GM12878 (cell line): Measurements from ENCODE around the gene STX10.

ENCODE experiments used
- HDAC2 ChIP-seq: fragments of 200-600 bp; sonication (generic); IDR thresholded peaks from 2 replicates; pipeline ENCODE4 v1.6.1; 2017
- SRF ChIP-seq, 2 experiments: IDR thresholded peaks; 2 replicates each; pipeline ENCODE4 v1.6.1; 2011; ENCODE audit warnings: low read depth in 2 of 2, low read length in 2 of 2, mild to moderate bottlenecking in 1 of 2, moderate library complexity in 1 of 2
- YY1 ChIP-seq: IDR thresholded peaks from 2 replicates; pipeline ENCODE4 v1.6.1; 2011; ENCODE audit warnings: low read depth, mild to moderate bottlenecking, low read length
- ZNF24 ChIP-seq: fragments of 450-650 bp; IDR thresholded peaks from 2 replicates; pipeline ENCODE4 v1.6.1; 2017; ENCODE audit warnings: antibody characterized with exemption, mild to moderate bottlenecking
- TF ChIP-seq, protein P1 (sequence below), 3 experiments: IDR thresholded peaks in 2 of 3; conservative IDR thresholded peaks in 1 of 3; 2 replicates each; pipeline ENCODE4 v1.5.1; 2011; ENCODE audit warnings: low read depth in 3 of 3, low read length in 3 of 3, mild to moderate bottlenecking in 3 of 3, control low read depth in 2 of 3, moderate library complexity in 2 of 3, inconsistent platforms in 1 of 3, mixed read lengths in 1 of 3; ENCODE audit not compliant: control insufficient read depth in 2 of 3, insufficient read depth in 1 of 3; ENCODE audit errors: extremely low read depth in 1 of 3
- TF ChIP-seq, protein P2 (sequence below): fragments of 450-650 bp; formaldehyde crosslinking; IDR thresholded peaks from 2 replicates; pipeline ENCODE4 v1.4.0; 2020; ENCODE audit warnings: mild to moderate bottlenecking, moderate library complexity
- TF ChIP-seq, protein P3 (sequence below): fragments of 450-650 bp; IDR thresholded peaks from 2 replicates; pipeline ENCODE4 v1.6.1; 2017; ENCODE audit warnings: antibody characterized with exemption, mild to moderate bottlenecking, moderate library complexity
- TF ChIP-seq, protein P4 (sequence below): IDR thresholded peaks from 2 replicates; pipeline ENCODE4 v1.6.1; 2012; ENCODE audit warnings: mild to moderate bottlenecking, low read depth, low read length

DNA sequence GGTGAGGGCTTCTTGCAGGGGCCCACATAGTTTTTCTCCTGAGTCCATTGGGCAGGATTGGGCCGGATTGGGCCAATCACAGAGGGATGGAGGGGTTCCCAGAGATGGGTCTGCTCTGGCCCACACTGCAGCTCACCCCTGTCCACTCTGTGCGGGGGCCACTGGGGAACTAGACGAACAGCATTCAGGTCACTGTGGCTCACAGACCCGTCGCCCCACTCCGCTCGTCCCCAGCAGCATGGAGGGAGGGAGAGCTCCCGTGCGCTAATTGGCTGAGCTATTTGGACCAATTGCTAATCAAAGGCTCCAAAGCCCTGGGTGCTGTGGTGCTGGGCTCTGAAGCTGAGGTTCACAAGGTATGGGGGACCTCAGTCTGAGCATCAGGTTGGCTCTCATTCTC, 20.8 kb downstream of the STX10 start:
- TF ChIP-seq, protein P1, sequence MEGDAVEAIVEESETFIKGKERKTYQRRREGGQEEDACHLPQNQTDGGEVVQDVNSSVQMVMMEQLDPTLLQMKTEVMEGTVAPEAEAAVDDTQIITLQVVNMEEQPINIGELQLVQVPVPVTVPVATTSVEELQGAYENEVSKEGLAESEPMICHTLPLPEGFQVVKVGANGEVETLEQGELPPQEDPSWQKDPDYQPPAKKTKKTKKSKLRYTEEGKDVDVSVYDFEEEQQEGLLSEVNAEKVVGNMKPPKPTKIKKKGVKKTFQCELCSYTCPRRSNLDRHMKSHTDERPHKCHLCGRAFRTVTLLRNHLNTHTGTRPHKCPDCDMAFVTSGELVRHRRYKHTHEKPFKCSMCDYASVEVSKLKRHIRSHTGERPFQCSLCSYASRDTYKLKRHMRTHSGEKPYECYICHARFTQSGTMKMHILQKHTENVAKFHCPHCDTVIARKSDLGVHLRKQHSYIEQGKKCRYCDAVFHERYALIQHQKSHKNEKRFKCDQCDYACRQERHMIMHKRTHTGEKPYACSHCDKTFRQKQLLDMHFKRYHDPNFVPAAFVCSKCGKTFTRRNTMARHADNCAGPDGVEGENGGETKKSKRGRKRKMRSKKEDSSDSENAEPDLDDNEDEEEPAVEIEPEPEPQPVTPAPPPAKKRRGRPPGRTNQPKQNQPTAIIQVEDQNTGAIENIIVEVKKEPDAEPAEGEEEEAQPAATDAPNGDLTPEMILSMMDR (IDR thresholded peaks at IDR 0.05 in 2 of 3, conservative IDR thresholded peaks at IDR 0.05 in 1 of 3; ENCODE audit: control insufficient read depth in 2 of 3, extremely low read depth in 1 of 3, insufficient read depth in 1 of 3, low read depth in 3 of 3, low read length in 3 of 3): no peak
- TF ChIP-seq, protein P2, sequence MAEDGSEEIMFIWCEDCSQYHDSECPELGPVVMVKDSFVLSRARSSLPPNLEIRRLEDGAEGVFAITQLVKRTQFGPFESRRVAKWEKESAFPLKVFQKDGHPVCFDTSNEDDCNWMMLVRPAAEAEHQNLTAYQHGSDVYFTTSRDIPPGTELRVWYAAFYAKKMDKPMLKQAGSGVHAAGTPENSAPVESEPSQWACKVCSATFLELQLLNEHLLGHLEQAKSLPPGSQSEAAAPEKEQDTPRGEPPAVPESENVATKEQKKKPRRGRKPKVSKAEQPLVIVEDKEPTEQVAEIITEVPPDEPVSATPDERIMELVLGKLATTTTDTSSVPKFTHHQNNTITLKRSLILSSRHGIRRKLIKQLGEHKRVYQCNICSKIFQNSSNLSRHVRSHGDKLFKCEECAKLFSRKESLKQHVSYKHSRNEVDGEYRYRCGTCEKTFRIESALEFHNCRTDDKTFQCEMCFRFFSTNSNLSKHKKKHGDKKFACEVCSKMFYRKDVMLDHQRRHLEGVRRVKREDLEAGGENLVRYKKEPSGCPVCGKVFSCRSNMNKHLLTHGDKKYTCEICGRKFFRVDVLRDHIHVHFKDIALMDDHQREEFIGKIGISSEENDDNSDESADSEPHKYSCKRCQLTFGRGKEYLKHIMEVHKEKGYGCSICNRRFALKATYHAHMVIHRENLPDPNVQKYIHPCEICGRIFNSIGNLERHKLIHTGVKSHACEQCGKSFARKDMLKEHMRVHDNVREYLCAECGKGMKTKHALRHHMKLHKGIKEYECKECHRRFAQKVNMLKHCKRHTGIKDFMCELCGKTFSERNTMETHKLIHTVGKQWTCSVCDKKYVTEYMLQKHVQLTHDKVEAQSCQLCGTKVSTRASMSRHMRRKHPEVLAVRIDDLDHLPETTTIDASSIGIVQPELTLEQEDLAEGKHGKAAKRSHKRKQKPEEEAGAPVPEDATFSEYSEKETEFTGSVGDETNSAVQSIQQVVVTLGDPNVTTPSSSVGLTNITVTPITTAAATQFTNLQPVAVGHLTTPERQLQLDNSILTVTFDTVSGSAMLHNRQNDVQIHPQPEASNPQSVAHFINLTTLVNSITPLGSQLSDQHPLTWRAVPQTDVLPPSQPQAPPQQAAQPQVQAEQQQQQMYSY (CRISPR knock-in tag): no peak
- TF ChIP-seq SRF (IDR thresholded peaks at IDR 0.05; ENCODE audit: low read depth in 2 of 2, low read length in 2 of 2) (no peak), ZNF24 (no peak), HDAC2 (no peak), YY1 (no peak)
- TF ChIP-seq, protein P3, sequence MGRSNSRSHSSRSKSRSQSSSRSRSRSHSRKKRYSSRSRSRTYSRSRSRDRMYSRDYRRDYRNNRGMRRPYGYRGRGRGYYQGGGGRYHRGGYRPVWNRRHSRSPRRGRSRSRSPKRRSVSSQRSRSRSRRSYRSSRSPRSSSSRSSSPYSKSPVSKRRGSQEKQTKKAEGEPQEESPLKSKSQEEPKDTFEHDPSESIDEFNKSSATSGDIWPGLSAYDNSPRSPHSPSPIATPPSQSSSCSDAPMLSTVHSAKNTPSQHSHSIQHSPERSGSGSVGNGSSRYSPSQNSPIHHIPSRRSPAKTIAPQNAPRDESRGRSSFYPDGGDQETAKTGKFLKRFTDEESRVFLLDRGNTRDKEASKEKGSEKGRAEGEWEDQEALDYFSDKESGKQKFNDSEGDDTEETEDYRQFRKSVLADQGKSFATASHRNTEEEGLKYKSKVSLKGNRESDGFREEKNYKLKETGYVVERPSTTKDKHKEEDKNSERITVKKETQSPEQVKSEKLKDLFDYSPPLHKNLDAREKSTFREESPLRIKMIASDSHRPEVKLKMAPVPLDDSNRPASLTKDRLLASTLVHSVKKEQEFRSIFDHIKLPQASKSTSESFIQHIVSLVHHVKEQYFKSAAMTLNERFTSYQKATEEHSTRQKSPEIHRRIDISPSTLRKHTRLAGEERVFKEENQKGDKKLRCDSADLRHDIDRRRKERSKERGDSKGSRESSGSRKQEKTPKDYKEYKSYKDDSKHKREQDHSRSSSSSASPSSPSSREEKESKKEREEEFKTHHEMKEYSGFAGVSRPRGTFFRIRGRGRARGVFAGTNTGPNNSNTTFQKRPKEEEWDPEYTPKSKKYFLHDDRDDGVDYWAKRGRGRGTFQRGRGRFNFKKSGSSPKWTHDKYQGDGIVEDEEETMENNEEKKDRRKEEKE: no peak
- TF ChIP-seq, protein P4, sequence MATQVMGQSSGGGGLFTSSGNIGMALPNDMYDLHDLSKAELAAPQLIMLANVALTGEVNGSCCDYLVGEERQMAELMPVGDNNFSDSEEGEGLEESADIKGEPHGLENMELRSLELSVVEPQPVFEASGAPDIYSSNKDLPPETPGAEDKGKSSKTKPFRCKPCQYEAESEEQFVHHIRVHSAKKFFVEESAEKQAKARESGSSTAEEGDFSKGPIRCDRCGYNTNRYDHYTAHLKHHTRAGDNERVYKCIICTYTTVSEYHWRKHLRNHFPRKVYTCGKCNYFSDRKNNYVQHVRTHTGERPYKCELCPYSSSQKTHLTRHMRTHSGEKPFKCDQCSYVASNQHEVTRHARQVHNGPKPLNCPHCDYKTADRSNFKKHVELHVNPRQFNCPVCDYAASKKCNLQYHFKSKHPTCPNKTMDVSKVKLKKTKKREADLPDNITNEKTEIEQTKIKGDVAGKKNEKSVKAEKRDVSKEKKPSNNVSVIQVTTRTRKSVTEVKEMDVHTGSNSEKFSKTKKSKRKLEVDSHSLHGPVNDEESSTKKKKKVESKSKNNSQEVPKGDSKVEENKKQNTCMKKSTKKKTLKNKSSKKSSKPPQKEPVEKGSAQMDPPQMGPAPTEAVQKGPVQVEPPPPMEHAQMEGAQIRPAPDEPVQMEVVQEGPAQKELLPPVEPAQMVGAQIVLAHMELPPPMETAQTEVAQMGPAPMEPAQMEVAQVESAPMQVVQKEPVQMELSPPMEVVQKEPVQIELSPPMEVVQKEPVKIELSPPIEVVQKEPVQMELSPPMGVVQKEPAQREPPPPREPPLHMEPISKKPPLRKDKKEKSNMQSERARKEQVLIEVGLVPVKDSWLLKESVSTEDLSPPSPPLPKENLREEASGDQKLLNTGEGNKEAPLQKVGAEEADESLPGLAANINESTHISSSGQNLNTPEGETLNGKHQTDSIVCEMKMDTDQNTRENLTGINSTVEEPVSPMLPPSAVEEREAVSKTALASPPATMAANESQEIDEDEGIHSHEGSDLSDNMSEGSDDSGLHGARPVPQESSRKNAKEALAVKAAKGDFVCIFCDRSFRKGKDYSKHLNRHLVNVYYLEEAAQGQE: no peak
